Measurements from ENCODE around the gene REEP6. TPM values are rescaled to one million over a fixed set of nuclear protein-coding genes. Genes with fewer than 3 reads are reported as not detected.

Gene REEP6
- total and polyA plus RNA-seq, 2 donors (not counting 3 experiments of a cell fraction or from before 2014, with no cell fraction given): 1.3 to 1.5 TPM

GRCh38 chr19:1521636-1522035, 30.7 kb downstream of the REEP6 start:
- Histone ChIP-seq H3K9me1 (replicated peaks; ENCODE audit: control insufficient read depth, extremely low read depth, insufficient read depth, low read length) (no peaks in the 10 kb centered on the region), H3K4me1 (ENCODE audit: control insufficient read depth, extremely low read depth, insufficient read depth, low read length) (no peaks in the 10 kb centered on the region), H3K27ac (ENCODE audit: insufficient read depth, low read depth, low read length) (no peak overlapping the region), H3K36me3 (ENCODE audit: control insufficient read depth in 2 of 2, extremely low read depth in 1 of 2, insufficient read depth in 2 of 2, low read length in 2 of 2) (no peaks in the 10 kb centered on the region), H3K9me3 (replicated peaks; ENCODE audit: control insufficient read depth, insufficient read depth, low read length) (no peaks in the 10 kb centered on the region), H3K4me2 (ENCODE audit: insufficient read depth, low read length) (no peak overlapping the region), H4K20me1 (replicated peaks; ENCODE audit: control insufficient read depth, extremely low read depth, insufficient read depth, low read length) (no peaks in the 10 kb centered on the region), H3K4me3 (replicated peaks in 1 of 3; ENCODE audit: insufficient read depth in 1 of 3, low read depth in 1 of 3, low read length in 3 of 3) (no peak overlapping the region), H3K79me2 (ENCODE audit: control insufficient read depth, insufficient read depth, low read length) (no peaks in the 10 kb centered on the region), H3K9ac (replicated peaks; ENCODE audit: extremely low read depth, insufficient read depth, low read length) (no peak overlapping the region), H2AFZ (ENCODE audit: low read depth, low read length) (no peak overlapping the region), H3K27me3 (ENCODE audit: control insufficient read depth in 2 of 2, insufficient read depth in 2 of 2, low read length in 2 of 2) (peaks cover 9 to 12% of the 10 kb centered on the region in 2 experiments)
- BruUV-seq (replicated peaks): no TSS peak
- intact Hi-C loops (cut with micrococcal nuclease) (no loop called here), dilution Hi-C loops (cut with MboI; ENCODE audit: extremely low pct_ligation_motif_present, low sequenced_read_pairs) (no loop called here)
- no peak for DNase-seq (ENCODE audit: low read depth, low spot score)
- CTCF ChIA-PET: interaction anchor here (0.8 to 1.4 kb wide), 3 partner anchors 12 to 24 kb away, joined by 3 to 4 read pairs (median 3); no protein-coding TSS in a partner anchor
- FAIRE-seq: no peak
- TF ChIP-seq FOS (IDR thresholded peaks at IDR 0.05; ENCODE audit: borderline replicate concordance, insufficient read depth, low read length) (no peak), POLR2A (IDR thresholded peaks at IDR 0.05; ENCODE audit: low read depth, low read length) (no peak), MYC (IDR thresholded peaks at IDR 0.05; ENCODE audit: low read depth, low read length) (no peak)
- POLR2A ChIA-PET: no interaction called here

- Histone ChIP-seq H3K4me1 (ENCODE audit: control insufficient read depth, extremely low read depth, insufficient read depth, low read length) (no peaks in the 10 kb centered on the region), H4K20me1 (replicated peaks; ENCODE audit: control insufficient read depth, extremely low read depth, insufficient read depth, low read length) (no peaks in the 10 kb centered on the region), H3K27ac (ENCODE audit: insufficient read depth, low read depth, low read length) (no peak overlapping the region), H2AFZ (ENCODE audit: low read depth, low read length) (no peak overlapping the region), H3K4me3 (replicated peaks in 1 of 3; ENCODE audit: insufficient read depth in 1 of 3, low read depth in 1 of 3, low read length in 3 of 3) (no peak overlapping the region), H3K36me3 (ENCODE audit: control insufficient read depth in 2 of 2, extremely low read depth in 1 of 2, insufficient read depth in 2 of 2, low read length in 2 of 2) (no peaks in the 10 kb centered on the region), H3K27me3 (ENCODE audit: control insufficient read depth in 2 of 2, insufficient read depth in 2 of 2, low read length in 2 of 2) (peaks cover 9 to 12% of the 10 kb centered on the region in 2 experiments), H3K4me2 (ENCODE audit: insufficient read depth, low read length) (no peak overlapping the region), H3K79me2 (ENCODE audit: control insufficient read depth, insufficient read depth, low read length) (no peaks in the 10 kb centered on the region), H3K9ac (replicated peaks; ENCODE audit: extremely low read depth, insufficient read depth, low read length) (no peak overlapping the region), H3K9me1 (replicated peaks; ENCODE audit: control insufficient read depth, extremely low read depth, insufficient read depth, low read length) (no peaks in the 10 kb centered on the region), H3K9me3 (replicated peaks; ENCODE audit: control insufficient read depth, insufficient read depth, low read length) (no peaks in the 10 kb centered on the region)
- intact Hi-C loops (cut with micrococcal nuclease): no loop called here
- ChIA-PET POLR2A (no interaction called here), CTCF (interaction anchor here (0.8 to 1.4 kb wide), 2 partner anchors 19 to 24 kb away, joined by 3 to 4 read pairs; no protein-coding TSS in a partner anchor)
- dilution Hi-C loops (cut with MboI; ENCODE audit: extremely low pct_ligation_motif_present, low sequenced_read_pairs): no loop called here
- no peak for DNase-seq (ENCODE audit: low read depth, low spot score)
- TF ChIP-seq FOS (IDR thresholded peaks at IDR 0.05; ENCODE audit: borderline replicate concordance, insufficient read depth, low read length) (no peak), JUN (IDR thresholded peaks at IDR 0.05; ENCODE audit: borderline replicate concordance, insufficient read depth, insufficient read length, low read depth) (no peak), CTCF (IDR thresholded peaks at IDR 0.05; ENCODE audit: extremely low read depth in 1 of 2, insufficient read depth in 1 of 2, low read depth in 1 of 2, low read length in 2 of 2) (no peak), MAX (IDR thresholded peaks at IDR 0.05; ENCODE audit: insufficient read depth, insufficient read length) (no peak), POLR2AphosphoS5 (IDR thresholded peaks at IDR 0.05; ENCODE audit: insufficient read depth, low read depth, low read length) (no peak), EZH2 (IDR thresholded peaks at IDR 0.05; ENCODE audit: borderline replicate concordance, low read depth, low read length, severe bottlenecking) (no peak), MYC (IDR thresholded peaks at IDR 0.05; ENCODE audit: low read depth, low read length) (no peak), POLR2A (IDR thresholded peaks at IDR 0.05; ENCODE audit: low read depth, low read length) (no peak), GATA2 (IDR thresholded peaks at IDR 0.05; ENCODE audit: insufficient read depth, insufficient read length, low read depth, low read length) (no peak)
- no peak for FAIRE-seq
- BruUV-seq (replicated peaks): no TSS peak
Observed at GRCh38 chr19:1522061-1522460, 31.1 kb downstream of the REEP6 start.
